ENCODE data around the gene SLC22A31. TPM values are rescaled to one million over a fixed set of nuclear protein-coding genes. Genes with fewer than 3 reads are reported as not detected.

The SLC22A31 gene
- total RNA-seq, 2 experiments from 2014 or later: 0.39 to 0.45 TPM

DNA sequence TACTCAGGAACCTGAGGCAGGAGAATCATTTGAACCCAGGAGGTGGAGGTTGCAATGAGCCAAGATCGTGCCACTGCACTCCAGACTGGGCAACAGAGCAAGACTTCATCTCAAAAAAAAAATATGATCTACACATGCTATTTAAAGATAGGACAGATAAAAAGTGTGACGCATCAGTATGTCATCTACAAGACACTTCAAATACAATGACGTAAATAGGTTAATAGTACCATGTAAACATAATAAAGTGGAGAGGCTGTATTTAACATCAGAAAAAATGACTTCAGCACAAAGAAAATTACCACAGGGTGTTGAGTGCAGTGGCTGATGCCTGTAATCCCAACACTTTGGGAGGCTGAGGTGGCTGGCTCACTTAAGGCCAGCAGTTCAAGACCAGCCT lies 37.4 kb upstream of the SLC22A31 start:
- Mint-ChIP-seq H3K36me3 (peaks cover 14% of the 10 kb centered on the region), H3K27me3 (no peaks in the 10 kb centered on the region), H3K4me1 (ENCODE audit: low read depth) (peaks cover 4% of the 10 kb centered on the region), H3K4me3 (no peak overlapping the region), H3K27ac (no peak overlapping the region), H3K9me3 (no peaks in the 10 kb centered on the region)
- no peak for DNase-seq
- intact Hi-C loops (cut with micrococcal nuclease): no loop called here
- ChIA-PET CTCF (no interaction called here), POLR2A (no interaction called here)

GRCh38 chr16:89233678-89234490 lies 33.5 kb upstream of the SLC22A31 start:
- peaks cover 35% of the 10 kb centered on the region for H3K36me3 Mint-ChIP-seq
- ChIA-PET CTCF (no interaction called here), POLR2A (no interaction called here)
- intact Hi-C loops (cut with micrococcal nuclease): no loop called here
- DNase-seq: no peak
- H3K4me3 Mint-ChIP-seq: no peak overlapping the region
- peaks cover 3% of the 10 kb centered on the region for H3K9me3 Mint-ChIP-seq
- H3K27me3 Mint-ChIP-seq: no peaks in the 10 kb centered on the region
- H3K4me1 Mint-ChIP-seq (ENCODE audit: low read depth): no peaks in the 10 kb centered on the region
- H3K27ac Mint-ChIP-seq: no peak overlapping the region

- DNase-seq: no peak
- Mint-ChIP-seq H3K36me3 (peaks cover 53% of the 10 kb centered on the region), H3K27ac (no peak overlapping the region), H3K27me3 (no peaks in the 10 kb centered on the region), H3K4me1 (ENCODE audit: low read depth) (no peaks in the 10 kb centered on the region), H3K4me3 (no peak overlapping the region), H3K9me3 (peaks cover 21% of the 10 kb centered on the region)
- intact Hi-C loops (cut with micrococcal nuclease): no loop called here
- ChIA-PET CTCF (no interaction called here), POLR2A (no interaction called here)
Measured at GRCh38 chr16:89232107-89232506, 31.8 kb upstream of the SLC22A31 start.

DNA sequence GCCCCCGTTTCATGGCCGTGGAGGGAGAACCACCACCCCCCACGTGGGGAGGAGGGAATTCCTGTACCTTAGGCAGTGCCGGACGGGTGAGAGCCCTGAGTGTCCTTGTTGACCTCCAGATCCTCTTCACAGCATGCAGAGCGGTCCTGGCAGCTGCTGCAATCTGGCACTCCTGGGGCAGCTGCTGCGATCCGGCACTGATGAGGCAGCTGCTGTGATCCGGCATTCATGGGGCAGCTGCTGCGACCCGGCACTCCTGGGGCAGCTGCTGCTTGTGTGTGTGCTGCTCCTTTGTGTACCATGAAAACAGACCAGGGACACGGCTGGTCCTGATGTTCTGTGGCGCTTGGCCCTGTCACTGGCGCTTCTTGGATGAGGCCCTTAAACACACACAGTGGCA lies 29.9 kb upstream of the SLC22A31 start:
- H3K4me1 Mint-ChIP-seq (ENCODE audit: low read depth): no peaks in the 10 kb centered on the region
- H3K4me3 Mint-ChIP-seq: no peak overlapping the region
- no peak for DNase-seq
- H3K27me3 Mint-ChIP-seq: no peaks in the 10 kb centered on the region
- POLR2A ChIA-PET: no interaction called here
- H3K27ac Mint-ChIP-seq: no peak overlapping the region
- peaks cover 29% of the 10 kb centered on the region for H3K9me3 Mint-ChIP-seq
- intact Hi-C loops (cut with micrococcal nuclease): no loop called here
- H3K36me3 Mint-ChIP-seq: peaks cover 68% of the 10 kb centered on the region
- CTCF ChIA-PET: no interaction called here

DNA sequence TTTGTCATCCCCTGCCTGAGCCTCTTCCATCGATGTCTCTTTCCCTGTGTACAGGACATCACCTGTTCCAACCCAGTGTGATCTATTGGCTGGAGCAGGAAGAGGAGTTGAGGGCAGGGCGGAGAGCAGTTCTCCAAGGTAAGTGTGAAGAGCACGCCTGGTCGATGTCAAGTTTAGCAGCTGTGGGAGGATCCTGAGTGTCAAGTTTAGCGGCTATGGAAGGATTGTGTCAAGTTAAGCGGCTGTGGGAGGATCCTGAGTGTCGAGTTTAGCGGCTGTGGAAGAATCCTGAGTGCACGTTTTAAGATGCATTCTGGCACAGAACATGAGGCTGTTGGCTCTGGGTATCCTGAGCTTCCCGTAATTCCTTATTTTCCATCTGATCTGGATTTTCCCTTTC lies 24.3 kb upstream of the SLC22A31 start:
- Mint-ChIP-seq H3K4me3 (no peak overlapping the region), H3K9me3 (peaks cover 29% of the 10 kb centered on the region), H3K36me3 (peaks cover 59% of the 10 kb centered on the region), H3K27ac (no peak overlapping the region), H3K4me1 (ENCODE audit: low read depth) (no peaks in the 10 kb centered on the region), H3K27me3 (no peaks in the 10 kb centered on the region)
- no peak for DNase-seq
- POLR2A ChIA-PET: no interaction called here
- intact Hi-C loops (cut with micrococcal nuclease): no loop called here
- CTCF ChIA-PET: interaction anchor here (0.6 kb wide), 2 partner anchors 9 to 139 kb away, joined by 3 to 5 read pairs; no protein-coding TSS in a partner anchor

DNA sequence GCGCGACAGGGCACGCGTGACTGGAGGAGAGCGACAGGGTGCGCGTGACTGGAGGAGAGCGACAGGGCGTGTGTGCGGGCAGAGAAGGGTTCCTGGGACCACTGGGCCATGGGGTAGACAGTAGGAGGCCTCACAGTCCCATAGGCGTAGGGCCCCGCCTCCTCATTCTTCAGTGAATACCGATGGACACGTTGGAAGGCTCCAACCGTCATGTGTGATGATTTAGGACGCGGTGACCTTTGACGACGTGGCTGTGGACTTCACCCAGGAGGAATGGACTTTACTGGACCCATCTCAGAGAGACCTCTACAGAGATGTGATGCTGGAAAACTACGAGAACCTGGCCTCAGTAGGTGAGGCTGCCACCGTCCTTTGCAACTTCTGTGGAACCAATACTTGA lies 22.6 kb upstream of the SLC22A31 start:
- Mint-ChIP-seq H3K27ac (no peak overlapping the region), H3K27me3 (no peaks in the 10 kb centered on the region), H3K4me3 (no peak overlapping the region), H3K9me3 (peaks cover 16% of the 10 kb centered on the region), H3K36me3 (peaks cover 46% of the 10 kb centered on the region), H3K4me1 (ENCODE audit: low read depth) (peaks cover 3% of the 10 kb centered on the region)
- ChIA-PET CTCF (no interaction called here), POLR2A (no interaction called here)
- intact Hi-C loops (cut with micrococcal nuclease): no loop called here
- DNase-seq: no peak

GRCh38 chr16:89221604-89222003 lies 21.3 kb upstream of the SLC22A31 start:
- no peak for DNase-seq
- CTCF ChIA-PET: no interaction called here
- Mint-ChIP-seq H3K36me3 (peaks cover 33% of the 10 kb centered on the region), H3K27ac (no peak overlapping the region), H3K9me3 (peaks cover 3% of the 10 kb centered on the region), H3K4me3 (no peak overlapping the region), H3K27me3 (no peaks in the 10 kb centered on the region), H3K4me1 (ENCODE audit: low read depth) (peaks cover 5% of the 10 kb centered on the region)
- intact Hi-C loops (cut with micrococcal nuclease): no loop called here
- POLR2A ChIA-PET: no interaction called here

GRCh38 chr16:89219365-89219764 lies 19.0 kb upstream of the SLC22A31 start:
- H3K4me1 Mint-ChIP-seq (ENCODE audit: low read depth): peaks cover 10% of the 10 kb centered on the region
- ChIA-PET POLR2A (no interaction called here), CTCF (interaction anchor here (1.2 kb wide), 1 partner anchor 21 kb away, joined by 4 read pairs; no protein-coding TSS in a partner anchor)
- H3K27ac Mint-ChIP-seq: no peak overlapping the region
- H3K36me3 Mint-ChIP-seq: peaks cover 13% of the 10 kb centered on the region
- peak overlapping the region; percentile 57 for H3K4me3 Mint-ChIP-seq
- H3K27me3 Mint-ChIP-seq: no peaks in the 10 kb centered on the region
- no peak for DNase-seq
- no peaks in the 10 kb centered on the region for H3K9me3 Mint-ChIP-seq
- intact Hi-C loops (cut with micrococcal nuclease): loop anchor here (10.0 kb wide), 1 partner anchor 125 kb away; the partner anchor contains the start of gene ACSF3

DNA sequence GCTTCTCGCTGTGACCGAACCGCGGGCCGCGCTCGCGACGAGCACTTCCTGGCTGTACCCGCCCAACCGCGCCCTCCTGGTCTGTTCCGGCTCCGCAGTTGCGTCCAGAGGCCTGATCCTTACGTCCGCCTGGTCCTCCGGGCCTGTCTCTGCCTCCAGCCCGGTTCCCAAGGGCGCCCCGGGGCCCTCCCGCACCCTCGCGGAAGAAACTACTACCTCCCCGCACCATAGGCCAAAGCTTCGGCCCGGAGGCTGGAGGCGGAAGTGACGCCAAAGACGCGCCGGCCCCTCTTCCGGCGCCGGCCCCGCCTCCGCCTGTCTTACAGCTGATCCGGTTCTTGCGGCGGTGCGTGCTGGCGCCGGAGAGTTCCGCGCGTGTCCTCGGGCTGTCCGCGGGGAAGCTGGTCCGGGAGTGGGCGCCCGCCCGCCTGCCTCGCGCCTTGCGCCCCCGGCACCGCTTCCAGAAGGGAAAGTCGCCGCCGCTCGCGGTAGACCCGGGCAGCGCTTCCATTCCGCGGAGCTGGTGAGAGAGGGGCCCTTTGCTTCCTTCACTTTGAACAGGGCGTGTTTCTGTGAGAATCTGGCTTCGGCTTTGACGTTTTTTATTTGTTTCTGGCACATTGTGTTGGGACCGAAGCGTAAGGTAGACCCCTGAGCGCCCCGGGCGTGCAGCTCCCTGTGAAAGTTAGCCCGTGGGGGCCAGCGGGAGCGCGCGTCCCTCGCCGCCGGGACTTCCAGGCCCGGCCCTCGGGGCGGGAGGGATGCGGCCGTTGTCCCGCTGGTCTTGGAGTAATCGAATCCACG lies 17.3 kb upstream of the SLC22A31 start, which contains the start of gene ZNF778:
ZNF778 (plus strand) TSS at position 316 of the 804 bp plus-strand sequence. CDS start 3,425 bp downstream, outside the sequence.
- H3K27me3 Mint-ChIP-seq: no peaks in the 10 kb centered on the region
- intact Hi-C loops (cut with micrococcal nuclease): loop anchor here (1.0 to 10.0 kb wide), 3 partner anchors 23 to 191 kb away; partner anchors contain the start of gene ACSF3
- H3K27ac Mint-ChIP-seq: peak within 1 kb of the TSS; percentile 75
- POLR2A ChIA-PET: interaction anchor here (0.6 to 1.2 kb wide), 5 partner anchors 23 to 124 kb away, joined by 3 to 5 read pairs (median 3); partner anchors contain the start of gene ACSF3
- no peaks in the 10 kb centered on the region for H3K9me3 Mint-ChIP-seq
- peaks cover 6% of the 10 kb centered on the region for H3K36me3 Mint-ChIP-seq
- H3K4me3 Mint-ChIP-seq: peak within 1 kb of the TSS; percentile 75
- DNase-seq: peak; percentile 87
- H3K4me1 Mint-ChIP-seq (ENCODE audit: low read depth): peaks cover 10% of the 10 kb centered on the region
- CTCF ChIA-PET: interaction anchor here (0.9 to 1.5 kb wide), 7 partner anchors 23 to 405 kb away, joined by 3 to 16 read pairs (median 5); partner anchors contain the start of genes APRT, GALNS and TRAPPC2L

DNA sequence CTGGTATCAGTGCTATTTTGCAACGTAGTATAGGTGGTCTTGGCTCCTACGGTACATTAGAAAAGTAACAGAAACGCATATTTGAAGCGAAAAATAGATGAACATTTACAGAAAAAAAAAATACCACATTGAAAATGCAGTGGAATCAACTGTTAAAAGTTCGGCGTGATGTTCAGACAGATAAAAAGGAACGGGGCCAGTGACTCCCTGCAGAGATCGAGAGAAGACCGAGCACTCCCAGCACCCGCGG lies 16.7 kb upstream of the SLC22A31 start:
- peak overlapping the region; percentile 75 for H3K27ac Mint-ChIP-seq
- DNase-seq: no peak
- H3K4me3 Mint-ChIP-seq: peak overlapping the region; percentile 75
- intact Hi-C loops (cut with micrococcal nuclease): loop anchor here (1.0 to 10.0 kb wide), 3 partner anchors 23 to 190 kb away; partner anchors contain the start of gene ACSF3
- peaks cover 10% of the 10 kb centered on the region for H3K4me1 Mint-ChIP-seq (ENCODE audit: low read depth)
- peaks cover 4% of the 10 kb centered on the region for H3K36me3 Mint-ChIP-seq
- H3K9me3 Mint-ChIP-seq: no peaks in the 10 kb centered on the region
- H3K27me3 Mint-ChIP-seq: no peaks in the 10 kb centered on the region
- CTCF ChIA-PET: interaction anchor here (1.2 to 1.5 kb wide), 4 partner anchors 23 to 405 kb away, joined by 3 to 16 read pairs (median 4); partner anchors contain the start of gene APRT
- POLR2A ChIA-PET: interaction anchor here (1.0 to 1.2 kb wide), 3 partner anchors 24 to 124 kb away, joined by 3 to 5 read pairs (median 3); partner anchors contain the start of gene ACSF3

DNA sequence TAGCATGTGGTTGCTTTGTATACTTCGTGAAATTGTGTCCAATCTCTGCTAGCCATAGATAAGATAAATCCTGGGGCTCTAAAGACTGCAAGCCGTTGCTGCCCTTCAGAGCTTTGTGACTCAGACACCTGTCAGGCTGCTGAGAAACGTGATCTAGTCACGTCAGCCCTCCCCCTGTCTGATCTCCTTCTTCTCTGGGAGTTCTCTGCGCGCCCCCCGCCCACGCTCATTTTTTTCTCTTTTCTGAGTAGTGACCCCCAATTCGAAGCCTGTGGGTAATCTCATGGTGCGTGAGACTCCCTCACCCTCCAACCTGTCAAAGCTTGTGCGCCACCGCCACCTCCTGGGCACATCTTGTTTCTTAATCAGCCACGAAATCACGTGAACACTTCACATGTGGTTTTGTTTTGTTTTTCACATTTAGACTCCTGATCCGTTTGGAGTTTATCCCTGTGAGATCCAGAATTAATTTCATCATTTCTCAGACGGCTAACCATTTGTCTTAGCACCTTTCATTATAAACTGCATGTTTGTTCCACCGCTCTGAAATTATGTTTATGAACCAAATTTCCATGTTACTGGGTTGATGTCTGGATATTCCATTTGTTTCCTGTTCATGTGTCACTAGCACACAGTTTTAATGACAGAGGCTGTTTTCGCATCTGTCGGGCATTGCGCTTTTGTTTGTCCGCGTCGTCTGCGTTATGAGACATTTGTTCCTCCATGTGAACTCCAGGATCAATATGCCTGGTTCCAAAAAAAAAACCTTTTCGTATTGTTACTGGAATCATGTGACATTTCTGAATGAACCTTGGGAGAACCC lies 16.2 kb upstream of the SLC22A31 start:
- Mint-ChIP-seq H3K4me3 (peak overlapping the region; percentile 75), H3K9me3 (no peaks in the 10 kb centered on the region), H3K4me1 (ENCODE audit: low read depth) (peaks cover 10% of the 10 kb centered on the region), H3K27me3 (no peaks in the 10 kb centered on the region), H3K27ac (peak overlapping the region; percentile 75), H3K36me3 (peaks cover 2% of the 10 kb centered on the region)
- DNase-seq: peak; percentile 88
- POLR2A ChIA-PET: interaction anchor here (0.6 to 1.0 kb wide), 2 partner anchors 72 to 405 kb away, joined by 3 to 4 read pairs; partner anchors contain the start of gene APRT
- intact Hi-C loops (cut with micrococcal nuclease): loop anchor here (1.0 to 10.0 kb wide), 8 partner anchors 24 to 404 kb away; partner anchors contain the start of genes ACSF3 and CDH15
- CTCF ChIA-PET: interaction anchor here (0.7 to 1.3 kb wide), 9 partner anchors 8 to 479 kb away, joined by 3 to 9 read pairs (median 4); no protein-coding TSS in a partner anchor
